Germinal center (tissue), 1 donor: Measurements from ENCODE around the gene NFIB.

Experiments used
- DNase-seq: peaks from one replicate; pipeline ENCODE4 v3.0.0; 2012; ENCODE audit warnings: mixed read lengths, low spot score

NFIB gene

DNA sequence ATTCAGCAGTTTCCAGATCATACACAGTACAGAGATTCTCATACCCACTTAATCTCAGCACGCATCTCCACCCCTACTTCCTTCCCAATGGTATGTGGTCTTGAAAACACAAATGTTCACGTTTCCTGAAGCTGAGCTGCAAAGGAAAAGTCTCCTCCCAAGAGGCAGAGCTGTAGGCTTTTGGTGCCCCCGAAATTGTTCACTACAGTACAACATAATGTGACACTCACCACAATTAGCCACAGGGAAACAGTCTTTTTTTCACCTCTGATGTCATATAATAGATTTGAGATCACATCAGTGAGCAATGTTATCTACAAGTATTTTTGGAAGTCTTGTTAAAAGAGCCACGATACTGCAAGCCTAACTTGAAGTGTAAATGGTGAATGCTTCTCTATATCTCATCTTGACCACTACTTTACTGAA is 40.2 kb downstream of the NFIB start:
- no peak for DNase-seq

DNA sequence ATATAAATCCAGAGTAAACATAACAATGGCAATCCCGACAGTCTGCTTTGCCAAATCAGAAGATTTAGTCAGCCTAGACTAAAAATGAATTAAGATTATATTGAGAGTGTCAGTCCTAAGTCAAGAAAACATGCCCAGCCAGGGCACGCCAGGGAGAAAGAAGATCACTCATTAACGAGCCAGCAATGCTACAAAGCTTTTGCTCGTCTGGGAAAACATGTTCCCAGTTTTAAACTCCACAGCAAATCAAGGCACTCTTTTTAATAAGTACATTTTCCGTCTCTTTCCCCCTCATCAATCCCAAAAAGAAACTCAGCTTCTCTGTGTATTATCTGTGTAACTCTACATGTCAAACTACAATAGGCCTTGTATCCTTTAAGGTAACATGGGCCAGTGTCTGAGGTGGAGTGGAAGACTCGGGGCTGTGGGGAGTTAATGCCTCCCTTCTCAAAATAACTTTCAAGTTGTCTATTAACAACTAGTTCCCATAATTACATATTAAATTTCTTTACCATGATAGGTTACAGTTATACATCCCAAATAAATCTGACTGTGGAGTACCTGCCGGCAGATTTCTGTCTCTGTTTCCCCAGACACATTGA is 40.9 kb downstream of the NFIB start:
- no peak for DNase-seq

DNA sequence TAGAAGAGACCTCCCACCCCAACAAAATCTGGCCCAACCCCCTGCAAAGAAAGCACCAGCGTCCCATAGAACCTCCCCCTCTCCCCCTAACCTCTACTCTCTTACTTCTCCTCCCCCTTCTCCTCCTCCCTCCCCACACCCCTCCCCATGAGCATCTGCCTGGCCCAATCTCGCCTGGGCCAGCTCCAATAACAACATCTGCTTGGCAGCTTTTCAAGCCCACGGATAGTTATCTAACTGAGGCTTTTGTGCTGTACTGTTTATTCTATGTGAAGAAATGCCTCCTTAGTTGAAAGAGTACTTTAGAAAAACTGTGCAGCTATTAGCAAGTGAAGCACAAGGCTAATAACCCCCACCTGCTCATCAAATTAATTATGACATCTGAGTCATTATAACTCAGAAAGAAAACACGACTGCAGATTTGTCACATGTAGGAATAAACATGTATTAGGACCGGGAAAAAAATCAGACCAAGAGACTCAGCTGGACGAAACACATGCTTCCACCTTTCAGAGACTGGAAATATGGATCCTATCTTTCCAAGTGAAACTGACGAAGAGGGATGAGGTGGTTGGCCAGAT is 42.8 kb downstream of the NFIB start:
- no peak for DNase-seq

DNA sequence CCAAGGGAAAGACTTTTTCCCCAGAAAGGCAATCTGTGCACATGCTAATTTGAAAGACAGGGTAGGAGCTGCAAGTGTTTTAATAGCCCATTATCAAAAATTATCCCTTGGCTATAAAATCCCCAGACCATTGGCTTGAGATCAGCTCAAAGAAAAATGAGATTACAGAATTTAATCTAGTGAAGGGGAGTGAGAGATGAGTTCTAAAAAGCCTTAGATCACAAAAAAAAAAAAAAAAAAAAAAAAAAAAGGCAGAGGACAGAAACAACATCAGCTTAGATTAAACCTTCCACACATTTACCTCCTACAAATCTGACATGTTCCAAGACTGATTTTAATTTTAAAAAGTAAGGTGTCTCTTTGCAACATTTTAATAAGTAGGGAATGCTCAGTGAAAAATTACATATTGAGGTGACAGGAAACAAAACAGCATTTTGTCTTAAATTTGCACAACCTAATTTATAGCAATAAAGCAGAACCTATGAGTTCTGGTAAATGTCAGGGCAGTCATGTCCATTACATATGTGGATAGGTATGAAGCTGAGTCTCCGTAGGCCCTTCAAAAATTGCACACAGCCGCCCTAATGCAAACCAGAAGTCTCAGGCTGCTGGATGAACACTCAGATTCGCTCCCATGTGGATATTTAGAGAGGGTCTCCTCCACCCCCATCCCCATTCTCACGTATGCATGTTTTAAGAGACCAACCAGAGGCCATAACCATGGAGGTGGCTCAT is 43.4 kb downstream of the NFIB start:
- no peak for DNase-seq

DNA sequence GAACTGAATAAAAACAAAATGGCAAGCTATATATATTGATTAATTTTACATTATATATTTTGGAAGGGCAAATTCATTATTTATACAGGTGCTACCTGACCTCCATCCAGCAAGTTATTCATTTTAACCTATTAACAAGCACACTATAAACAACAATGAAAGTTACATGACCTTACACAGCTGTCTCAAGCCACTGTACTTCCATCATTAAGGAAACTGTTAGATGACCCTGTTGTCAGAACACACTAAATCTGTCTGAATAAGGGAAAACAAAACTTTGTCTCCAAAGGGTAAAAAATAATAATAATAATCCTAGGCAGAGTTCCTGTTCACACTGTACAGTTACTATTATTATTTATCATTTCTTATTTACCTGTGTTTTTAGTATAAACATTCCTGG is 44.0 kb downstream of the NFIB start:
- DNase-seq: no peak

DNA sequence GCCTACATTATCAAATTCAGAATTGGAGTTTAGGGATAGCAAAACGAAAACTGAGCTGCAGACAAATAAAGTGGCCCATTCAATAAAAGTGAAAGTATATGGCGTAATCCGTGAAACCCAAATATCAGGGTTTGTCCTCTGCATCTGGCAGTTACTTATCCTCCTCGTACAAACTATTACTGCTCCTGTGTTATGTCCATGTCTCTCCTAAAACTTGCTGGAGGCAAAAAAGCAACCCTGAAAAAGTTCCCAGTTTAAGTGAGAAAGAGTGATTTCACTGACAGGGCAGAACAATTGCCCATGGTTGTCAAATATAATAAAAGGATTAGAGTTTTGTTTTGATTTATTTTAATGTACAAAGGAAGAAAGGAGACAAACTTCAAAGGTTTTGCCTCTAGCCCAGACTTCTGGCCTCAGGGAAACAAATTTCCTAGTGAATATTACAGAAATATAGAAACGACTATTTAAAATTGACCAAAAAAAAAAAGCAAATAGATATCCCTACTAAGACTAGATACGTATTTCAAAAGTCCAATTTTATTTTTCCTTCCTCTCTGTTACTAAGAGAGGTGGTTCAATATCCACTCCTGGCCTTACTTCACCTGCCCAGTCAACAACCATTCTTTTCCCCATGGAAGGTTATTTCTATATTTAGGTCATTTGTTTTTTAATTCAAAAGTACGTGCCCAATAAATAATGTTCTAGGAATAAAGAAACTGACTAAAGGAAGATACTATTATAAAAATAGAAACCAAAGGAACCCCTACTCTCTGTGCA is 50.0 kb downstream of the NFIB start:
- no peak for DNase-seq

DNA sequence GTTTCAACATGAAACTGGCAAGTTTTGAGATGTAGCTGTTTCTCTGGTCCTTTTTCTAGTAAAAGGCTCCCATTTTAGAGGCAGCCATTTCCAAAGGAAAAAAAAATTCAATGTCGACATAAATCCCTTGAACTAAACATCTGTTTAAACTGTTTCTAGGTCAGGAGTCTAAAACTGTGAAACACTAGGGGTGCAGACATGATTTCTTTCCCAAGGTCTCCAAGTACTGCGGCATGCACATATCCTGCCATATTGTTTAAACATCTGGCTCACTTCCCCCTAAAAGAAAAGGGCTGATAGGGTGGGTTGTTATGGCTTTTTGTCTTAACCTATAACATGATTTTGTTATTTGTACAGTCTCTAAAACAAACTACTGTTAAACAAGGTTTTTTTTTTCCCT is 51.1 kb downstream of the NFIB start:
- no peak for DNase-seq

DNA sequence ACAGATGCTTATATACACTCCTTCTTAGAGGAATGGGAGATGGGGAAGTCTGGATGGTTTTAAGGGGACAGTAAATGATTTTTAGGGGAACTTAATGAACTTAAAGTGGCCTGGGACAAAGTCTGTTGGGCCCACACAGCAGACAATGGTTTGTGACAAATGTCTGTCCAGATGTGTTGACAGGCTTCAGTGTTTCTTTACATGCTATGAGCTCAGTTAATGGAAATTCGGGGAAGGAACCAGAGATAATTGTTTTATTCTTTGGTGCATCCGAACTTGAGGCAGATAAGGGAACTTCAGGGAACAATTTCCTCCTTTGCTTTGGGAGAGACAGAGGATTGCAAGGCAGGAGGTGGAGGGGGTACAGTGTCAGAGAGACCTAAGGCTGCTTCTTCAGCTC is 52.3 kb downstream of the NFIB start:
- no peak for DNase-seq

DNA sequence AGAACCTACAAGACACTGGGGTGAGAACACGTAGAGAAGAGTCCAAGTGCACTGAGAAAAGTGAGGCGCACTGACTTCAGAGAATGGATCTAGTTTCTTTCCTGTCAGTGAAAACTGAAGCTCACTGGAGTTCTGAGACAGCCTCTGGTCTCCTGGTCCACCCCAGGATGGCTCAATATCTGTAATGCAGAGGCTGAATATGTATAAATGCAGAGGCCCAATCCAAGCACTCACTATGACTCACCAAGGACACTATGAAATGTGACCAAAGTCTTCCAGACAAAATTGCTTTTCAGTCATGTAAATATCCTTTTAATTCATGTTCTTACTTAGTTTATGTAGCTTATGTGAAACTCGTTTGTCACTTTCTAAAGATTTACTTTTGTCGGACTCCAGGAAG is 53.8 kb downstream of the NFIB start:
- no peak for DNase-seq

DNA sequence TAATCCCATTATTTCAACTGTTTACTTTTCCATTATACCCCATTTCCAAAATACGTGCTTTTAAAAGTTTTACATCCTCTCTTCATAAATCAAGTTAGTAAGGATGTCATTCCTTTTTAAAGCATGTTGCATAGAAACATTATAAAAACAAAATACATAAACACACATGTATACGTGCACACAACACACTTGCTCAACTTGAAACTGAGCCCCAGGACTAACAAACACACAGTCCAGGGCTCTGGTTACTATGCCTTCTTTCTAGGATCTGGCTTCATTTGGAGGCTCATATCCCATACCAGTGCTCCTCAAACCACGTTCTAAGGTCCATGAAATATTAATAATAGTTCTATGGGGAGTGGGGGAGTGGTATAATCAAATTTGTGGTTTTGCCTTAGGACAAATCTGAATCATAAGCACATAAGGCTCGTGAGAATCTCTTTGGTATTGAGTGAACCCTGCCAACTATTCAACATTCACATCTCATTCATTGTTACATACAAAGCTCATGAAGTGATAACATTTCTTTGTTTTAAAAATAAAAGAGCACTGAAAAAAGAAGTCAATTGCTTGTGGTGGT is 55.2 kb downstream of the NFIB start:
- DNase-seq: no peak

DNA sequence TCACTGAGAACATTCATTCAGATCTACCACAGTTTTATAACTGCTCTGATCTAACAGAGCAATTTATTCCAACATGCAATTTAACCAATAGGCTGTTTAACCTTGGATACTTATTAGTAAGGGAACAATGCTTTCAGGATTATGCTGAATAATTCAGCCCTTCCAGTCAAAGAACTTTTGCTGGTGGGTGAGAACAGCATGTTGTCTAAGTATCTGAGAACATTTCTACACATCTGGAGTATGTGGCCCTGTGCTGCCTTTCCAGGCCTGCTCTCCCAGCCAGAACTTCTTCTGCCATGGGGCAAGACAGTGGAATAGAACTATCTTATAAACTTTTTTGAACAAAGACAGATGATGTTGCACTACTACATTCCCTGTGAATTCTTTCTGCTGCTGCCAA is 55.8 kb downstream of the NFIB start:
- DNase-seq: no peak

DNA sequence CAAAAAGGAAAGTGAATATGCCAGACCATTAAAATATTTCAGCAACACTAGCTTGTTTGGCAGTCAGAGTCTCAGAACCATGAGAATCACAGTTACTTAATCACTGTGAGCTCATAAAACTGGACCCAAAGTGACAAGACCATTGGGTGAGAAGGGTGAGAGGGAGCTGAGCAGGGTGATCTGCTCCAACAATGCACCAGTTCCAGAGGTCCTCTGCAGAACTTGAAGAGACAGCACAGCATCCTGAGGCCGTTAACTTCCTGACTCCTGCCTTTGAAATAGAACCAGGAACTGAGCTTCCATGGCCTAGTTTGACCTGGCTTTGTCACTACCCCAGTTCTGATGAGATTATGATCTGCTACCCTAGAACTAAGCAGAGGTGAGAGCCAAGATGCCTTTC is 57.4 kb downstream of the NFIB start:
- DNase-seq: no peak

DNA sequence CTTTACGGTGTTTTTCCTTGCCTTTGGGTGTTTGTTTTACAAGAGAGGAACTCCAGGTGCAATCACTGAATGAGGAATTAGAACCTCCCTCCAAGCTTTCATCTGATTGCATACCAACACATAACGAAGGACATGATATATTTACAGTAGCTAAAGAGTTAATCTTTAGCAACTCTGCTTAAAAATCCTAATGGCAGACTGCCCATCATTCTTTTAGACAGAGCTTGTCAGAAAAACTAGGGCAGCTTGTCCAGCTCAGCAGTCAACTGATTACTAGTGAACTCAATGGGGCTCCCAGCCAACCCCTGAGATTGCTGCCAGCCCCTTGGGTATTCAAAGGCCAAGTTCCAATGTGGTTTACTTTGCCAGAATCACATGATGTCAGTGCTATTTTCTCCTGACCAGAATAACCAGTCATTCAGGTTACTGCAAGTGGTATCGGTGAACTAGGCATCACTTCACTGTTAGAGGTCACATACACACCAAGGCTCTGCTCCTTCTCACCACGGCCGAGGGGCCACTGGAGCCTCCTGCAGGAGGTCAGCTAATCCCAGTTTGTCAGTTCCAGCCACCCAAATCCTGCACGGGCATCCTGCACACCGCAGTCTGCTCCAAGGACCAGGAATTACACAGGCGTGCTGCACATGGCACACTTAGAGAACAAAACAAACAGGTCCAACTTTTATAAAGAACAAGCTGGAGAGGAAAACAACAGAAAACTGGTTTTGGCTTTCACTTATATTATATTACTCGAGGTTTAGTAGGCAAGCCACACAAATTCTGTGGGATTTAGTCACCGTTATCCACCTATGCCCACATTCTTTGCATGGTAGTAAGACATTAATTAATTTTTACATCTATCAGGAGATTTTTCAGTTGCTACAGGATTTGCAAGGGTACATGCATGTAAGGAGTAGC is 62.5 kb downstream of the NFIB start:
- DNase-seq: no peak

DNA sequence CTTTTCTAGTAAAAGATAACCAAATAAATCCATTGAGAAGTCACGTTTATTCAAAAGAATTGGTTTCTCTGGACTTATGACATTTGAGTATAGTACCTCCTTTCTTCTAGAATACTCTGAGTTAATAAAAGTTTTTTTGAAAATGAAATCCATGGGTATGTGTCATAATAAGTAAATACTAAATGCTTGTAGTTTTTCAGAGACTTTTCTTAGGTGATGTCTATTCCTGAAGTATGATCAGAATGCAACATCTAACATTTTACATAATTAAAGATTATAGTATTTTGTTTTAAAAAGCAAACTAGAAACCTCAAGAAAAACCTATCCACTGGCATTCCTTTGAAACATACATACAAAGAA is 63.2 kb downstream of the NFIB start:
- no peak for DNase-seq

DNA sequence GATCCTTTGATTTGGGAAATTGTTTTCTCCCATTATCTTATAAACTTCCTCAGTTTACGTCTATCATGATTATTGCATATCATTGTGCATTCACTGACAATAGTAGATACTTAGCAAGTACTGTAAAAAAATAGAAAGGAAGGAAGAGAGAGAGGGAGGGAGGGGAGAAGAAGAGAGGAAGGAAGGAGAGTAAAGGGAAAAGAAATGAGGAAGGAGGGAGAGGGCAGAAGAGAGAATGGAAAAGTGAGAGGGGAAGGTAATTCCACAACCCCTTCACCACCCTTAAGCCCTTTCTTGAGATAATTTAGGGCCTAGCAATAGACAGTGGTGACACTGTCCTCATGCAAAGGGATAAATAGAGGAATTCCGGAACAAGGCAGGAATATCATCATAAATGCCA is 64.4 kb downstream of the NFIB start:
- DNase-seq: no peak

DNA sequence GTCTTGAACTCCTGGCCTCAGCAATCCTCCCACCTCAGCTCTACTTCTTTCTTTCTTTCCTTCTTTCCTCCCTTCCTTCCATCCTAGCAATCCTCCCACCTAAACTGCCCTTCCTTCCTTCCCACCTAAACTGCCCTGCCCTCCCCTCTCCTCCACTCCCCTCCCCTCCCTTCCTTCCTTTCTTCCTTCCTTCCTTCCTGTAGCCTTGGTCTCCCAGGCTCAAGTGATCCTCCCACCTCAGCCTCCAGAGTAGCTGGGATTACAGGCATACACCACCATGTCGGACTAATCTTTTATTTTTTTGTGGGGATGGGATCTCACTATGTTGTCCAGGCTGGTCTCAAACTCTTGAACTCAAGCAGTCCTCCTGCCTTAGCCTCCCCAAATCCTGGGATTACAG is 65.8 kb downstream of the NFIB start:
- DNase-seq: no peak

DNA sequence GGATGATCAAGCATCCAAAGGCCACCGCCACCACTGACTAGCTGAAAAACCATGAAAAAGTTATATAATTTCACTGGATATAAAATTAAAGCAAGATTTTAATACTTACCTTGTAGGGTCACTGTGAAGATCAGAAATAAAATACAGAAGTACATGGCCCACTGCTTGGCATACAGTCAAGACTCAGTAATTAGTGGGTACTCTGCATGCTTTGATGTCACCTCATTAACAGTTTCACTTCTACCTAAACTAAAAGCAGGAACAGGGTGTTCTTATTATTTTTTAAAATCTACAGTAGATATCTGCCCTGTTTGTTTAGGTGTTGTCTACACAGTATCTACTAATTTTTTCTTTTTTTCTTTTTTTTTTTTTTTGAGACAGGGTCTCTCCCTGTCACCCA is 66.4 kb downstream of the NFIB start:
- no peak for DNase-seq

DNA sequence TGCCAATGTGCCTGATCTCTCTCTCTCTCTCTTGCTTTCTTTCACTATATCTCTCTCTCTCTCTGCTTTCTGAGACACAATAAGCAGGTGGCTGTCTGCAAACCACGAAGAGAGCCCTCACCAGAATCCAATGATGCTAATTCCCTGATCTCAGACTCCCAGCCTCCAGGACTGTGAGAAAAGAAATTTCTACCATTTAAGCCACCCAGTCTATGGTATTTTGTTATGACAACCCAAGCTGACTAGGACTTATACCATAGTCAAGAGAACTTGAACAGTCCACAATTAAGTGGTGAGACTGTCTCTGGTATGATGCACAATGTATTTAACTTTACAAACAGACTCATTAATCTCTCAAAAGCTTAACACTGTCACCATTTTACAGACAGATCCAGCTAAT is 67.0 kb downstream of the NFIB start:
- no peak for DNase-seq

DNA sequence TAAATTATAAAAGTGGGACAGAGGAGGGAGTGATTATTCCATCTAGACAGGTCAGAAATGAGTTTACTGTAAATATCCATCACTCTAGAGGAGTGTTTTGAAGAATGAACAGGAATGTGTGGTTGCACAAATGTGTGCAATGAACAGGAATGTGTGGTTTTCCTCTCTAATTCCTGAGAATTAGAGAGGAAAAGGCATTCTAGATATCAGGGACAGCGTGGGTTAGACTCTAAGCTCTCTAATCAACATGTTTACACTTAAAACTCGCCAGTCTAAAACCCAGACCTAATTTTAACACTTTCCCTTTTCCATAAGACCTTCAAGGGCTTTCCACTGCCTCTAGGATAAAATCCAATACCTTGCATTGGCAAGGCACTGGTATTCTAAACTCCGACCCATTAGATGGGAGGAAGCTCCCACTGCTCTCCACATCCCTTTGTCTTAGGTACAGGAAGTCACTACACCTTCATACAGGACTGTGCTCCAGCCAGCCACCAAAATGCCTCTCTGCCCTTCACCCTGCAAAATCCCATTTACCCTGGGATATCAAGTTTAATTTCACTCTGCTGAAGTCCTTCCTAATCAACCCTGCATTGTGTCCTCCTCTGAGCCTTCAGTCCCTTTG is 67.9 kb downstream of the NFIB start:
- DNase-seq: no peak

DNA sequence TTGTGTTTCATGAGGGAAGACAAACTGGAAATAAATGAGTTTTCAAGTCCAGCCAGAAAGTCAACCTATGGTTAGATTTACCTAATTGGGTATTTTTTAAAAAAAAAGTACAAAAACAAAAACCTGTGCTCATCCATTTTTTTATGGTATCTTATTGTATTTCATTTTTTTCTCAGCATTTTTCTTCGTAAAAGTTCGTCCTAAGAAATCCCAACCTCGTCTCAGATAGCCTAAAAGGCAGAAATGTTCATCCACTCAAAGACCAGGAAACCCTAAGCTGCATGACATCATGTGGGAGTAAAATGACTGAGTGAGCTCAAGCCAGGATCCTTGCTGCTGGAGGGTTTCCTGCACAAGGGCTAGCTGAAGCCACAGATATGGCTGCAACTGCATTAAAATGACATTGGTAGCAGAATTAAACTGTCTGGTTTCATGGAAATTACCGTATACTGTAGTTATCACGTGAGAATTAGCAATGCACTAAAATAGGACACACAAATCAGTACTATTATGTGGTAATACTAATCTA is 70.4 kb downstream of the NFIB start:
- DNase-seq: no peak
